OCI-LY7 (cell line): Measurements from ENCODE around the gene RNF217.

Experiments used
- EZH2phosphoT487 ChIP-seq: fragments of 200-600 bp; sonication (generic); IDR thresholded peaks from 2 replicates; pipeline ENCODE4 v1.6.1; 2018; ENCODE audit warnings: low read depth, borderline replicate concordance, mild to moderate bottlenecking, mixed run types, antibody characterized with exemption, low read length, moderate library complexity, mixed read lengths
- TF ChIP-seq, protein P1 (sequence below): fragments of 200-600 bp; sonication (generic); conservative IDR thresholded peaks from 2 replicates; pipeline ENCODE4 v1.5.1; 2014; ENCODE audit warnings: mild to moderate bottlenecking, antibody characterized with exemption, low read length, moderate library complexity, mixed read lengths

DNA sequence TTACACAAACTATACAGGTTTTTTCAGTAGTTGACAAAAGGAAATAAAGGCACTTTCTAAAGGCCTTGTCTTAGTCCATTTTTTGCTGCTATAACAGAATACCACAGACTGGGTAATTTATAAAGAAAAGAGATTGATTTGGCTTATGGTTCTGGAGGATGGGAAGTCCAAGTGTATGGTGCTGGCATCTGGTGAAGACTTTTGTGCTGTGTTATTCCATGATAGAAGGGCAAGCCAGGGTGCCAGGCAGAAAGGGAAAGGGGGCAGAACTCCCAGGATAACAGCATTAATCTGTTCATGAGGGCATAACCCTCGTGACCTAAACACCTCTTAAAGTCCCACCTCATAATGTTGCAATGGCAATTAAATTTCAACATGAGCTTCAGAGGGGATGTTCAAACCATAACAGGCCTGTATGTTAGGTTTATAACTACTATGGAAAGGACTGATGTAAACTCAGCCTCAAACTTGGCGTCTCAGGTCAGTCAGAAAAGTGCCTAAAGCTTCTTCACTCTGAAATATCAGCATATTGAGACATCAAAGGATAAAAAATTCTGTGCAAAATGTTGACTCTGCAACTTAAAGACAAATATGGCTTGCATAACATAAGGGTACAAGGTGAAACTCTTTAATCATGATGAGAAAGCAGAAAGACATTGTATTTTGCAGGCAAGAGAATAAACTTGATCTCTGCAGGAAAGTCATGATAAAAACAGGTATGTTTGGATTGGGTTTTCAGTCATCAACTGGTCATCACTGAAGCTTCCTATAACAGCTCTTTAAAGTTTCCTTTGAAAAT is 42.8 kb downstream of the RNF217 start:
- TF ChIP-seq, protein P1, sequence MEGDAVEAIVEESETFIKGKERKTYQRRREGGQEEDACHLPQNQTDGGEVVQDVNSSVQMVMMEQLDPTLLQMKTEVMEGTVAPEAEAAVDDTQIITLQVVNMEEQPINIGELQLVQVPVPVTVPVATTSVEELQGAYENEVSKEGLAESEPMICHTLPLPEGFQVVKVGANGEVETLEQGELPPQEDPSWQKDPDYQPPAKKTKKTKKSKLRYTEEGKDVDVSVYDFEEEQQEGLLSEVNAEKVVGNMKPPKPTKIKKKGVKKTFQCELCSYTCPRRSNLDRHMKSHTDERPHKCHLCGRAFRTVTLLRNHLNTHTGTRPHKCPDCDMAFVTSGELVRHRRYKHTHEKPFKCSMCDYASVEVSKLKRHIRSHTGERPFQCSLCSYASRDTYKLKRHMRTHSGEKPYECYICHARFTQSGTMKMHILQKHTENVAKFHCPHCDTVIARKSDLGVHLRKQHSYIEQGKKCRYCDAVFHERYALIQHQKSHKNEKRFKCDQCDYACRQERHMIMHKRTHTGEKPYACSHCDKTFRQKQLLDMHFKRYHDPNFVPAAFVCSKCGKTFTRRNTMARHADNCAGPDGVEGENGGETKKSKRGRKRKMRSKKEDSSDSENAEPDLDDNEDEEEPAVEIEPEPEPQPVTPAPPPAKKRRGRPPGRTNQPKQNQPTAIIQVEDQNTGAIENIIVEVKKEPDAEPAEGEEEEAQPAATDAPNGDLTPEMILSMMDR: no peak
- TF ChIP-seq EZH2phosphoT487: no peak
